HG03469 (cell line): ENCODE data around the gene PTRHD1.

ENCODE experiments used
- ATAC-seq: cut with Tn5 transposase; IDR thresholded peaks from one replicate; pipeline ENCODE4 v1.9.1; 2021; ENCODE audit warnings: mild to moderate bottlenecking, moderate library complexity, moderate number of reproducible peaks; ENCODE audit not compliant: unreplicated experiment

Gene PTRHD1

DNA sequence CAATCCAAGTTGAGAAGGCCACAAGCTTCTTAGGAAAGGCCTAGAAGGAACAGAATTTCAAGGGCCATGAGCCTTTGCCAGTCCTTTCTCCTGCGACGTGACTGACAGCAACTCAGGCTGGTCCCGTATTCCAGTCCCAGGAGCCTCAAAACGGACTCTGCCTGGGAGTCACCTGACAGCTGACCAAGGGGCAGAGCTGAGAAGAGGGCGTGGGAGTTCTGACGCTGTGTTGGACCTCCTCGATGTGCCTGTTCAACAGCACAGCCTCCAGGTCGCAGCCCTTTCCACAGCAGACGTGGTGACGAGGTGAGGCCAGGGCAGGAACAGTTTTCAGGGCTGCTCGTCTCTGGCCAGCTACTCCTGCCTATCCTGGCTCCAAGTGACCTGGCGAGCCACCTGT is 37.6 kb upstream of the PTRHD1 start:
- ATAC-seq = no peak

DNA sequence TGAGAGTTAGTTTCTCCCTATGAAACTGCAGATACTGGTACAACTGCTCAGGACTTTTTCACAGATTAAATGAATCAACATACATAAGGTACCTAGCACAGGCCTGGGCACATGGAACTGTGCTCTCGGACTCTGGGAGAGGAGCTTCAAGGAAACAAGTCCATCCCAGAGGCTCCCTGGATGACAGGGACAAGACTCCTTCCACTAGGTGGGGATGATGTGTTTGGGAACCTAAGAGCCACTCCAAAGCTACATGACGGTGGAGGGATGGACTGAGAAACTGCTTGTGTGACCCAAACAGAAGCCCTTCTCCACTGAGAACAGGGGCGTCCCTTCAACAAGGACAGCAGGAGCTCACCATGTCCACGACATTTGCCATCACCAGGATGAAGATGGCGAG is 37.2 kb upstream of the PTRHD1 start:
- no peak for ATAC-seq

DNA sequence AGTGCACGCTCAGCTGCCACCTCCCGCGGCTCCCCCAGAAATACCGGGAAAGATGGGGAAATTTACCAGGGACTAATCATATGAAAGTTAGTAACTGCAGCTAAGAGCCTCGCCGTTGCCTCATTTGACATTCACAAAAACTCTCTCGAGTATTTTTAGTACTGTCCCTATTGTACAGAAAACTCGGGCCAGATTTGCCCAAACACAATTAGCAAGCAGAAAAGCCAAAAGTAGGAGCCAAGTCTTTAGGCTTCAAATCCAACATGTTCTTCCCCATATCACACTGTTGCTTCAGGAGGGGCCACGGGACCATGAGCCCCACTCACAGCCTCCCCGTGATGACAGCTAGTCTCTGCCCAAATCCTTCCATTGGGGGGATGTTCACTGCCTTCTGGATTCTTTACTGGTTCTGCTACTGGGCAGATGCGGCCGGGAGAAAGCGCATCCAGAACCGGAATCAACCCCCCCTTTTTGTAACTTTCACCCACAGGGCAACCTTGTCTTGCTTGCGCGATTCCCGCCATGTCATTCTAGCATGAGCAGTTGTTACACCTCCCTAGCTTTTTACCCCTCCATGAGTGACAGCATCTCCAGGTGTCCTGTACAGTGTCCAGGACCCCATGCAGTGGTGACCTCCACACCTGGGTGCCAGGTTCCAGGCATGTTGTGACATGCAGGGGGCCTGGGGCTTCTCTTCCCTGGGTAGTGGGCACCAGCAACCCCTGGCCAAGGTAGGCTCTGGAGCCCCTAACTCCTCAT is 35.2 kb upstream of the PTRHD1 start:
- no peak for ATAC-seq

DNA sequence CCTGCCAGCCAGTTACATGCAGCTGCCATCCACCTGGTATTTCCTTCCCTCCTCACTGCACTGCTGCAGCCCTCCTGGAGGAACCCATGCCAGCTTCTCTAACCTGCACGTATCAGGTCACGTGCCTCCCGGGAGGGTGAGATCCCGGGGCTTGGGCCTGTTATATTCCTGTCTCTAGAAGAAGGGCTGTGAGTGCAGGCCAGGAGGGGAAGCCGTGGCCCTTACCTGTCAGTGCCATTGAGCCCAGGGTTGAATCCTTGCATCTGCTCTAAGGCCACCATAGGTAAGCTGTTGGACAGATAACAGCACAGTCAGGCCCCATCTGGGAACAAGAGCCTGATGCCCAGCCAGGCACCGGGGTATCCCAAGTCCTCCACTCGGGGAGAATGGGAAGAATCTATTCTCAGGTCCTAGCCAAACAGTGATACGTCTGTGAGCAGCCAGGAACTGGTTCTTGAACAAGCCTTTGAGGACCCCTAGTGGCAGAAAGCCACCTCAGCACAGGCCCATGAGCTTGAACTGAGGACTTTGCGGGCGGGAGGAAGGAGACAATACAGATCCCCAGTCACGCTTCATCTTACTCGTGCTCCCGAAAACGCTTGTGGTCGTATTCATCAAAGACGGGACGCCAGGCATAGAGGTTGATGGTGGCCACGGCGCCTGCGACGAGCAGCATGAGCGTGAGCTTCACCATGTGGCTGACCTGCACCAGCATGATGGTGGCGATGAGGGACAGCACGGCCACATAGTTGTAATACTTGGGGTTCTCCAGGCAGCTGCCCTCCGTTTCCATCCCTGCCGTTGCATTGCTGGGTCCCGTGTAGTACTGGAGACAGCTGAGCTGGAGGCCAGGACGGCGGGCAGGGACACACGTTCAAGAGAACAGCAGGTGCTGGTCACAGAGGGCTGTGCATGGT is 34.4 kb upstream of the PTRHD1 start:
- no peak for ATAC-seq

DNA sequence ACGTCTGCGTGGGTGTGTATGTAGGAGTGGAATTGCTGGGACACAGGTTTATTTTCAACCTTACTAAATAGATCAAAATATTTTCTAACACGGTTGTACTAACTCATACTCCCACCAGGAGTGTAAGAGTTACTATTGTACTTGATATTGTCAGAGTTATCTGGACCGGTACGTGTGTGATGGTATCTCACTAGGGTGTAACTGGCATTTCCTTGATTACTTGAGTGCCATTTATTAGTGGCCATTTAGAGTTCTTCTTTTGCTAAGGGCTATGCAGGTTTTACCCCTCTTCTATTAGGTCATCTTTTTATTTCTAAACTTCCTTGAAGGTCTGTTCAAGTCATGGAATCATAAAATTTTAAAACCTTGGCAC is 33.6 kb upstream of the PTRHD1 start:
- no peak for ATAC-seq

DNA sequence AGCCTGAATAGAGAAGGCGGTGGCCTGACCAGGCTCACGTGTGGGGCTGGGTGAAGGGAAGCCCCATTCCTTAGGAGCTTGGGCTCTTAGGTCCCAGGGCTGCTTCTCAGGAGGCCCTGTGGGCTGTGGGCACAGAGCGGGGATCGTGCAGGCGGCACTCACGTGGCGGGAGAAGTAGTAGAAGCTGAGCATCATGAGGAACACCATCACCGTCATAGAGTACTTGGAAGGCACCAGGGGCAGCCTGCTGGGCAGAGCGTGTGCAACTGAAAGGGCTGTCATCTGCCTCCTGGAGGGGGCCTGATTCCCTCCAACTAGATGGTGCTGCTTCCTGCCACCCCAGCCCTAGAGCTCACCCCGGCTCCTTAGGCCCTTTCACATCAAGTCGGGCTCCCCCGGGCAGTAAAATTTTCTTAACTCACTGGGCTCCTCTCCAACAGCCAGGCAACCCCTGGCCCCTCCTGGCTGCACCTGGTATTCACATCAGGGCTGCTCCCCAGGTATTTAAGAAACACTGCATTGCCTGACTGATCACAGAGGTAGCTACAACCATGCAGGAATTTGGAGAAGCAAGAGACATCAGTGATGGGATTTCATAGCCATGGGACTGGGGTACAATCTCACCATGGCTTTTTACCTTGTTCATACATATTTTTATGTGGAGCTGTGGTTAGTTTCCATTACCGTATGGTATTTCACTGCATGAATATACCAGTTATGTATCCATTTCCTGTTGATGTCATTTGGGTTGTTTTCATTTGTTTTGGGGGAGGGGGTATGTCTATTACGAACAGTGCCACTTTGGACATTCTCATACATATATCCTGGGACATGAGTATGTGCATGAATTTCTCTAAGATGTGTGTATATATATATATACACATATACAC is 32.9 kb upstream of the PTRHD1 start:
- no peak for ATAC-seq

DNA sequence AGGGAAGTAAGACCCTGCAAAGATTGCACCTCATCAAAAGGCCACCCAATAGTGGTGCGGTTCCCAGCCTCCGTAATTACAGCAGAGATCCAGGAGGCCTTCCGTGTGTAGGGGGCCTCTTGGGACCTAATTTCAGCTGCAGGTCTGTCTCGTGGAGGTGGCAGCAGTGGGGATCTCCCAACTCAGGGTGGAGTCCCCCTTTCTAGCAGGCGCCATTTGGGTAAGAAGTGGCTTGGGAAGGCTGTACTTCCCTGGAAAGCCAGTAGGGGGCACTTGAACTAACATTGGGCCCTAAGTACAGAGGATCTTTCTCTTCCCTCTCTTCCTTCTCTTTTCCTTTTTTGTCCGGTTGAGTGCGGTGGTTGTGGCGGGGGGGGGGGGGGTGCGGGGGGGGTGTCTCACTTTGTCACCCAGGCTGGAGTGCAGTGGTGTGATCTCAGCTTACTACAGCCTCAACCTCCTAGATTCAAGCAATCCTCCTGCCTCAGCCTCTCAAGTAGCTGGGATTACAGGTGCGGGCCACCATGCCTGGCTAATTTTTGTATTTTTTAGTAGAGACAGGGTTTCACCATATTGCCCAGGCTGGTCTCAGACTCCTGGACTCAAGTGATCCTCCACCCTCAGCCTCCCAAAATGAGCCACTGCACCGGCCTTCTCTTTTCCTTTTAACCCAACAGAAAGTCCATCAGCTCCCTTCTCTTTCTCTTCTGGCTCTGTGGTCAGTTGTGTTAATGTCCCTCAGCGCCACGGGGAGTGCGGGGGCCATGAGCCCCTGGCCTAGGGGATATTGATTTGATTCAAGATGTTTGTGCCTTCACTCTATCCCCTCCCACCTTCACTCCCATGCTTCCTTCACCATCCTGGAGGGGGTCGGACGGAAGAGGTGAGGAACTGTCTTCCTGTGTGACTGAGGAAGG is 32.0 kb upstream of the PTRHD1 start:
- ATAC-seq = no peak

DNA sequence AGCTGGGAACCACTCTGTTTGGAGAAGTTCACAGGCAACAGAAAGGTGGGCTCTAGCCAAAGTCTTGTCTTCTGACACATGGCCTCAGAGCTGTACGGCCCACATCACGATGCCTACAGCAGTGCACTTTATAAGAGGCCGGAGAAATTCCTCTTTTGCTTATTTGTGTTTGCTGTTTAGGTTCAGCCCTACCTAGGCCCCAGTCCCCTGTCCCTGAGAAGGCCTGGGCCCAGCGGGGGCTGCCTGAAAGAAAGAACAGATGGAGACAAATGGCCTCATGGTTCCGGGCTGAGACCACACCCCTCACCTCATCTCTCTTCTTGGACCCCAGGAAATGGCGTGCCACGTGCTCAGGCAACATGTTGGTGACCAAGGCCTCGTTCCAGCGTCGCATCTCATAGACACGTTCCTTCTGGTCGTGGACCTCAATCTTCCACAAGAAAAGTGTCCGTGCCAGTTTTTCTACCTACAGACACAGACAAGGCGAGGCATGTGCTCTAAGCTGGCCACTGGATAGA is 30.9 kb upstream of the PTRHD1 start:
- ATAC-seq = no peak

DNA sequence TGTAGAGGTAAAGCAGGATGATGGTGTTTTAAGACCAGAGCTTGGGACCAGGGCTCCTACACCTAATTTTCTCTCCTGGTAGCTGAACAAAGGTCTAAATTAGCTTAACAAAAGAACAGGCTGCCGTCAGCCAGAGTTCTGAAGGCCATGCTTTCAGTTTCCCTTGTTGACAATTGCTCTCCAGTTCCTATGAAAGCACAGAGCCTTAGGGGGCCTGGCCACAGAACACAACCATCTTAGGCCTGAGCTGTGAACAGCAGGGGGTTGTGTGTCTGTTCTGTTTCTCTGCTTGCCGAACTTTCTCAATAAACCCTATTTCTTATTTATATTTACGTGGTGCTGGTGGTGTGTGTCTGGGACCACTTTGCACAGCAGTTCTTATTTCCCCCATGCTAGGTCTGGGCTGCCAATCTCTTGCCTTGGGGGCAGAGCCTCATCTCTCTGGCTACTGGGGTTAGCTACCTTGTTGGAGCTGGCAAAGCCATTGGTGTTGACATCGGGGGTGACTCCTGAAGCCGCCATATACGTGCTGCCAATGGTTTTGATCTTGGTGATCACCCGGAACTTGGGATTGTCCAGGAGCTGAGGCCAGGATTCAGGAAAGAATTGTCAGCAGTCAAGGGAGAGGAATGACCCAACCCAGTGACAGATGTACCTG is 29.0 kb upstream of the PTRHD1 start:
- ATAC-seq = no peak

DNA sequence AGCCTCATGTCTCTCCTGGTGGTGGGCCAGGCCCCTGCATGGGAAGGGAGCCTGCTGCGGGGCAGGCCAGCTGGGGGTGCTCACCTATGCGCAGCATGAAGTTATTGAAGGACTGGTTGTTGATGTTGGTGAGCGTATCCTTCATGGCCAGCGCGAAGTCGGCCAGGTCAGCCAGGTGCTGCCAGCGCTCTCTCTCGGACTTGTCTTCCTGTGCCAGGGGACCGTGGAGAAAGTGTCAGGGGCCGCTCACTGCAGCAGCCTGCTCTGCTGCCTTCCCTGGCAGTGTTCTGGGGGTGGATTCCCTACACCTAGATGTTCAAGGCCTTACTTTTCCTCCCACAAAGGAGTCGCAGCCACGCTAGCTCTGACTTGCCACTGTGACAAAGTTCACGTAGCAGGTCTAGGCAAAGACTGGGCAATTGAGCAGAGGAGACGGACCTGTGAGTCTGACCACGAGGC is 28.3 kb upstream of the PTRHD1 start:
- no peak for ATAC-seq

DNA sequence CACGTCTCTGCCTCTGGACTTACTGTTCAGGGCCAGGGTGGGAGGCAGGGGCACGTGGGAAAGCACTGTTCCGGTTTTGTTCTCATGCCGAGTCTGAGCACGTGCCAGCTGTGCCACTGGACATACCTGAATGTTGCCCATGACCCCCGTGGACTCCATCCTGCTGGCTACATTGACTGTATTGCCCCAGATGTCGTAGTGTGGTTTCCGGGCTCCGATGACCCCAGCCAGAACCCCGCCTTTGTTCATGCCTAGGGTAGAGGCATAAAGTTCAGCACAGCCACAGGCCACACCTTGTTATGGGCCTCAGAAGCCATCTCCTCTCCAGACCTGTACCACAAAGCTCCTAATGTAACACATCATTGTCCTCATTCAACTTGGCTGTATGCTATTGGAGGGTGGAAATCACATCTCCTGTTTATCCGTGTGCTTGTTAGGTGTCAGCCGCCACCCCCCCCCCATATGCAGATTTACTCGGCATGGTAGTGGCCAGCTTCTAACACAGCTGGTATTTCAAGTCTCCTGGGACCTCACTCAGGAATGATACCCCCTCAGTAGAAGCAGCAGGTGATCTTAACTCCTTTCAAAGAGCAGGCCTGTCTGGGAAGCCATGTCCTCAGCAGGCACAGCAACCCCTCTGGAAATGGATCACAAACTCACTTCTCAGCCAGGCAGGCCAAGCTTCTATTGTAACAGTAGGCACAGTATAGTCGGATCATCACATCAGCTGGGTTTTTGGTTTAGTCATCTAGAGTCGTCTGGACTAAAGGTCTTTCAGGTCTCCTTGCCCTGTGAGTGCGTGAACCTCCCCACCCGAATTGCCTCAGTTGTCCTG is 27.6 kb upstream of the PTRHD1 start:
- no peak for ATAC-seq

DNA sequence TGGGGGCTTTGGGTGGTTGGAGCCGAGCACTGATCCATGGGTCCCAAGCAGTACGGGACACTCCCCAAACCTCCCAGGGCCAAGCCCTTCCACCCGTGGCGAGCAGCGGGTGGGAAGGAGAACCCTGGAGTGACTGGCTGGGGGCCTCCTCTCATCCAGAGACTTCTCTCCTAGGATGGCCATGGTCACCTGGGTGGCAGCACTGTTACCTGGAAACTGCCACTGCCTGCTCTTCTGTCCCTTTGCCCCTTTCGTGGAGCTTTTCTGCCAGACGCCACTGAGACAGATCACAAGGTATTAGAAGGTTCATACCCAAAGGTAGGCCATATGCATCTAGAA is 27.0 kb upstream of the PTRHD1 start:
- ATAC-seq = no peak

DNA sequence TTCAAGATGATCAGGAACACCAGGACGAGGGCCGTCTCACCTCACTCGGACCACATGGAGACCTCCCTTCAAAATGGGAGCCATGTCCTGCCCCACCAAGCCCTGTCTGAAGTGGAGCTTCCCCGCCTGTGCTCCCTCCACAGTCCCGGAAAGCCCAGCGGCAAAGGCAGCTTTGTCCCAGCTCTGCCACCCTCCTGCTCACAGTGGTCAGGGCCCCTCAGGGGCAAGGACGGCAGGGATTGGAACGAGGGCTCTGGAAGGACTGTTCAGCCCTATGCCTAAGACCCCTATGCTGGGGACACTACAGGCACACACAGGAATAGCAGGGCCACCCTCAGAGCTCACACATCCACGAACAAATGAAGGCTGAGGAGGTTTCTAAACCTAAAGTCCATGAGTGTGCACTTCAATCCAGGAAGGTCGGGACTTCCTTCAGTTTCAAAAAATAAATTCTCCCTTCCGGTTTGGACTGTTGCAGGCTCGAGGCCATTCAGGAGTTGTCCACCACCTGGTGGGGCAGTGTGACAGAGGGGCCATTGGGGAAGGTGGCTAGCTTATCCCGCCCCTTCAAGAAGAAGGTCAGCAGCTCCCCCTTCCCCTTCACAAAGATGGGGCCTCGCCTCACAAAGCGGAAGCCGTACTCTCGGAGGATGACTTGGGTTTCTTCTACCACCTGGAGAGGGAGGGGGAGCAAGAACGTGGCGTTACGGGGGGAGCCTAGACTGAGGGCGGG is 26.4 kb upstream of the PTRHD1 start:
- no peak for ATAC-seq

DNA sequence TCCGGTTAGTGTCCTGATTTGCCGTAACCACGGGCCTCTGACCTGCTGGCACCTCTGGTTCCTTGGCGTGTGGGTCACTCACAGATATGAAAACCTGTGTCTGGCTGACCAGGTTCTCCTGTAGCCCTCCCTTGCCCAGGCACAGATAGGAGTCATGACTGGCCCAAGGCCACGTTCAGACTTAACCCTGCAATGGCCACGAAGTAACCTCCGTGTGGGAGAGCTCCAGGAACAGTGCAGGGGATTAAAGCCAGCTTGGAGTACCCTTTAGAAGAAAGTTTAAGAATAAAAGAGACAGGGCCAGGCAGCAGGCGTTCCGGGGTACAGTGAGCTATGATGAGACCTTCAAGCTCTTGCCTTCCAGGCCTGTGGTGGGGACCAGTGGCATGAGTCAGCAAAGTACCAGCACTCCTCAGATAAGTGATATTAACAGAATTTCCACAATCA is 25.6 kb upstream of the PTRHD1 start:
- ATAC-seq = no peak

DNA sequence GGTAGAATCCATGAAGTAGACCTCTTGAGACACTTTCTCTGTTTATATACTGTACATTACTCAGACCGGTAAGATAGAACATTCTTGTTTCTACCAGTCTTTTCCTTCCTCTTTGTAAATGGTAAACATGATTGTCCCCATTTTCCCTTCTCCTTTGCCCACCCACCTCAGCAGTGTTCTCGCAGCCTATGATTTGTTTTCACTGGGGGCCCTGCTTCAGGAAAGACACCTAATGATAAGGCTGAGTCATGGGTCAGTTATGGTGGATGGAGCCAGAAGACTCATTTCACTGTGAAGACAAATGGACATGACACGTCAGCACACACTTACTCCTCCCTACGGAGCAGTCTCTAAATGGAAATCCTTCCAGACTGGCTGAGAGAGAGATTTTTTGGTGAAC is 23.7 kb upstream of the PTRHD1 start:
- ATAC-seq = no peak

DNA sequence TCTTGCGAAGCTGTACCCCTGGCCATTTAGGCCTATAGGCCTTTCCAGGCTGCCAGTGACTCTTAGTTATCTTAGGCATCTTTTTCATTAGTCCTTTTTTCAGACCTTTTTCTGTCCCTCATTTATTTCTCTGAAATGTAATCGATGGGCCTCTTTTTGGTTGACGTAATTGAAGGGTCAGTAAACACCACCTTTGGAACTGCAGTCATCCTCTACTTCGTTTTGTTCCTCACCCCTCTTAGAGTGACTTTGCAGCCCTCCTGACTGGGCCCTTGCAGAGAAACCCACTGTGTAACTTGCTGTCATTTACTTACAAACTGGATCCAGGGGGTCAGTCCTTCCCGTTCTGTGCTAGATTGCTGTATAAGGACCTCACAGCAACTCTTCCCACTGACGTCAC is 23.2 kb upstream of the PTRHD1 start:
- no peak for ATAC-seq

DNA sequence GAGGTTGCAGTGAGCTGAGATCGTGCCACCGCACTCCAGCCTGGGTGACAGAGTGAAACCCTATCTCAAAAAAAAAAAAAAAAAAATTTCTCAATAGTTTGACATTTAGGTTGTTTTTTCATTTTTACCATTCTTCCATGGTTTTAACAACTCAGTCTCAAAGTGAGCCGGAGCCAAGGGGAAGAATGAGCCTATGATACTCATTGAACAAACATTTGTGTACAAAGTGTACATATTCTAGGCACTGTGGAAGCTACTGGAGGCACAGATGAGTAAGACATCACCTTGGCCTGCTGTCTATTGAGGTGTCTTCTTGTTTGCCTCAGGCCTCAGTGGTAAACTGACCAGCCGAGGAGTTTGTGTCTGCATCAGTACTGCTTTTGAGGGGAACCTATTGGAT is 22.0 kb upstream of the PTRHD1 start:
- no peak for ATAC-seq

DNA sequence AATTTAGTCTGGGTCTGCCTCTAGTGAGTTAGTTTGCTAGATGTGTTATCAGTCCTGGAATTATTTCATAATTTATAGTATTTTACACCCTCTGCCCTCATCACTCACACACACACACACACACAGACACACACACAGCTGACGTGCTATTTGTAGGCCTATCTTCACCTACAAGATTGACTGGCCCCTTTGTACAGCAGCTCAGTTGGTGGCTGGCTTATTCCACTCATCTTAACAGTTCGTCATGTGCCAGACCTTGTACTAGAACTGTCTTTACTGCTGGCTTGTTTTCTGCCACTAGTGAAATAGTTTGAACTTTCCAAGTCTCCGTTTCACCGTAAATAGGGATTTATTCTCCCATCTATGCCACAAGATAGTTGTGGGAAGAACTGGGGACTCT is 21.3 kb upstream of the PTRHD1 start:
- no peak for ATAC-seq
